ENCODE data around the gene KRTAP10-3. TPM values are rescaled to one million over a fixed set of nuclear protein-coding genes. Genes with fewer than 3 reads are reported as not detected.
"Not testable (repeated sequence)": the region's sequence is repeated elsewhere in the genome, so short reads cannot be mapped to it uniquely, and the experiment has no call there.

KRTAP10-3 gene
- polyA plus RNA-seq, 1 donor (not counting 4 experiments of a cell fraction or from before 2014, with no cell fraction given) = not detected

GRCh38 chr21:44602463-44602850, 43.9 kb upstream of the KRTAP10-3 start:
- H3K27me3 ChIP-seq (ENCODE audit: control insufficient read depth, extremely low read depth, insufficient read depth, low read length) = peaks cover 2% of the 10 kb centered on the region
- no peak overlapping the region for H3K4me2 ChIP-seq (ENCODE audit: control insufficient read depth, extremely low read depth, insufficient read depth, low read depth, low read length)
- TF ChIP-seq EZH2 (IDR thresholded peaks at IDR 0.05; ENCODE audit: low read length) (no peak), CTCF (optimal IDR thresholded peaks at IDR 0.05 in 1 of 3, IDR thresholded peaks at IDR 0.05 in 1 of 3, conservative IDR thresholded peaks at IDR 0.05 in 1 of 3; ENCODE audit: extremely low read depth in 1 of 3, insufficient read depth in 2 of 3, low read length in 3 of 3) (no peak)
- DNase-seq (ENCODE audit: low read depth, low spot score) (no peak), FAIRE-seq (no peak)
- no peaks in the 10 kb centered on the region for H3K9me3 ChIP-seq (ENCODE audit: control insufficient read depth, low read depth, low read length)
- no peak overlapping the region for H2AFZ ChIP-seq (ENCODE audit: control insufficient read depth, low read length)
- H3K27ac ChIP-seq (ENCODE audit: control insufficient read depth, insufficient read depth, low read length) = no peak overlapping the region
- dilution Hi-C loops (cut with MboI; ENCODE audit: extremely low pct_ligation_motif_present, low sequenced_read_pairs) = no loop called here
- H3K4me1 ChIP-seq (ENCODE audit: control insufficient read depth, extremely low read depth, insufficient read depth, low read length) = peaks cover 2% of the 10 kb centered on the region
- no peaks in the 10 kb centered on the region for H3K79me2 ChIP-seq (ENCODE audit: control insufficient read depth, insufficient read depth, low read length)
- no peaks in the 10 kb centered on the region for H4K20me1 ChIP-seq (ENCODE audit: control insufficient read depth, extremely low read depth, insufficient read depth, low read length)
- no peaks in the 10 kb centered on the region for H3K36me3 ChIP-seq (ENCODE audit: control insufficient read depth in 2 of 2, extremely low read depth in 1 of 2, insufficient read depth in 2 of 2, low read length in 2 of 2)
- no peaks in the 10 kb centered on the region for H3K9me1 ChIP-seq (ENCODE audit: control insufficient read depth, extremely low read depth, insufficient read depth, low read length)
- no peak overlapping the region for H3K4me3 ChIP-seq (ENCODE audit: control insufficient read depth in 2 of 3, extremely low read depth in 1 of 3, insufficient read depth in 2 of 3, low read depth in 1 of 3, low read length in 3 of 3)
- no peak overlapping the region for H3K9ac ChIP-seq (ENCODE audit: control insufficient read depth, extremely low read depth, insufficient read depth, low read length)

DNA sequence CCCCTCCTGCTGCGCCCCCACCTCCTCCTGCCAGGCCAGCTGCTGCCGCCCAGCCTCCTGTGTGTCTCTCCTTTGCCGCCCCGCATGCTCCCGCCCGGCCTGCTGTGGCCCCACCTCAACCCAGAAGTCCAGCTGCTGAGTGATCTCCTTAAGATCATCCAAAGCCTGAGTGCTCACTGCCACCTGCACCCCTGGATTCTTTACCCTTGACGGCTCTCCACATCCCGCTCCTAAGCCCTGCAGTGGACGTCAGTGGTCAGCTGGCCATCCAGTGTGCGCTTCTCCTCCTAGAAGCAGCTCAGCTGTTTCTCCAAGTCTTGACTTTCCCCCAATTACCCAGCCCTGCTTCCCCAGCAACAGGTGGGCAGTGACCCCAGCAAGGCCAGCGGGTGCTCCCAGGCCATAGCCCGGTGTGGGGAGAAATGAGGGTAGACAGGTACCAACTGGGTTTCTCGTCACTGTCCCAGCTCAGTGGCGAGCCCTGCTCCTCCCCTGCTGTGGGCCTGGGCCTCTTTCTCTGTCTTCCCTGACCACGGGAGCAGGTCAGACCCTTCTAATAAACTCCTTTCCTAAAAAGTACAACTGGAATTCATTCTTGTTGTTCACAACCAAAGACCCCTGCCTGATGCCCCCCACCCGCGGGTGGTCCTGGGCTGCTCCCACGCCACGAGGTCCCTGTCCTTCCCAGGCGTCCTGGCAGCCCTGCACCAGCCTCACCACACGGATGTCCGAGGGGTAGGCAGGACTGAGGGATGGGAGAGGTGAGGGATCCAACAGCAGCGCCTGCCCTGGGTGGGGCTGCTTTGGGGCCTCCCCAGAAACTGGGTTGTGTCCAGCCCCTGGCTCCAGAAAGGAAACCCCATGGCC, 43.2 kb upstream of the KRTAP10-3 start:
- H3K27ac ChIP-seq (ENCODE audit: control insufficient read depth, insufficient read depth, low read length) = no peak overlapping the region
- H3K4me2 ChIP-seq (ENCODE audit: control insufficient read depth, extremely low read depth, insufficient read depth, low read depth, low read length) = no peak overlapping the region
- FAIRE-seq = no peak
- no peak overlapping the region for H2AFZ ChIP-seq (ENCODE audit: control insufficient read depth, low read length)
- no peak for DNase-seq (ENCODE audit: low read depth, low spot score)
- H4K20me1 ChIP-seq (ENCODE audit: control insufficient read depth, extremely low read depth, insufficient read depth, low read length) = no peaks in the 10 kb centered on the region
- no peaks in the 10 kb centered on the region for H3K9me1 ChIP-seq (ENCODE audit: control insufficient read depth, extremely low read depth, insufficient read depth, low read length)
- dilution Hi-C loops (cut with MboI; ENCODE audit: extremely low pct_ligation_motif_present, low sequenced_read_pairs) = no loop called here
- no peak overlapping the region for H3K9ac ChIP-seq (ENCODE audit: control insufficient read depth, extremely low read depth, insufficient read depth, low read length)
- H3K79me2 ChIP-seq (ENCODE audit: control insufficient read depth, insufficient read depth, low read length) = no peaks in the 10 kb centered on the region
- peaks cover 2% of the 10 kb centered on the region for H3K27me3 ChIP-seq (ENCODE audit: control insufficient read depth, extremely low read depth, insufficient read depth, low read length)
- H3K4me1 ChIP-seq (ENCODE audit: control insufficient read depth, extremely low read depth, insufficient read depth, low read length) = peaks cover 2% of the 10 kb centered on the region
- no peaks in the 10 kb centered on the region for H3K9me3 ChIP-seq (ENCODE audit: control insufficient read depth, low read depth, low read length)
- no peak for TF ChIP-seq CTCF (optimal IDR thresholded peaks at IDR 0.05 in 1 of 3, IDR thresholded peaks at IDR 0.05 in 1 of 3, conservative IDR thresholded peaks at IDR 0.05 in 1 of 3; ENCODE audit: extremely low read depth in 1 of 3, insufficient read depth in 2 of 3, low read length in 3 of 3)
- no peak for TF ChIP-seq EZH2 (IDR thresholded peaks at IDR 0.05; ENCODE audit: low read length)
- H3K4me3 ChIP-seq (ENCODE audit: control insufficient read depth in 2 of 3, extremely low read depth in 1 of 3, insufficient read depth in 2 of 3, low read depth in 1 of 3, low read length in 3 of 3) = no peak overlapping the region
- H3K36me3 ChIP-seq (ENCODE audit: control insufficient read depth in 2 of 2, extremely low read depth in 1 of 2, insufficient read depth in 2 of 2, low read length in 2 of 2) = no peaks in the 10 kb centered on the region

DNA sequence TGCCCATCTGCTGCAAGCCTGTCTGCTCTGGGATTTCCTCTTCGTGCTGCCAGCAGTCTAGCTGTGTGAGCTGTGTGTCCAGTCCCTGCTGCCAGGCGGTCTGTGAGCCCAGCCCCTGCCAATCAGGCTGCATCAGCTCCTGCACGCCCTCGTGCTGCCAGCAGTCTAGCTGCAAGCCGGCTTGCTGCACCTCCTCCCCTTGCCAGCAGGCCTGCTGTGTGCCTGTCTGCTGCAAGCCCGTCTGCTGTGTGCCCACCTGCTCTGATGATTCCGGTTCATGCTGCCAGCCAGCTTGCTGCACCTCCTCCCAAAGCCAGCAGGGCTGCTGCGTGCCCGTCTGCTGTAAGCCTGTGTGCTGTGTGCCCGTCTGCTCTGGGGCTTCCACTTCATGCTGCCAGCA, 42.5 kb upstream of the KRTAP10-3 start:
- H3K27ac ChIP-seq (ENCODE audit: control insufficient read depth, insufficient read depth, low read length); H3K9me1 ChIP-seq (ENCODE audit: control insufficient read depth, extremely low read depth, insufficient read depth, low read length); H3K27me3 ChIP-seq (ENCODE audit: control insufficient read depth, extremely low read depth, insufficient read depth, low read length); H4K20me1 ChIP-seq (ENCODE audit: control insufficient read depth, extremely low read depth, insufficient read depth, low read length); H3K4me2 ChIP-seq (ENCODE audit: control insufficient read depth, extremely low read depth, insufficient read depth, low read depth, low read length); H3K79me2 ChIP-seq (ENCODE audit: control insufficient read depth, insufficient read depth, low read length); H2AFZ ChIP-seq (ENCODE audit: control insufficient read depth, low read length); dilution Hi-C loops (cut with MboI; ENCODE audit: extremely low pct_ligation_motif_present, low sequenced_read_pairs); H3K4me3 ChIP-seq (ENCODE audit: control insufficient read depth in 2 of 3, extremely low read depth in 1 of 3, insufficient read depth in 2 of 3, low read depth in 1 of 3, low read length in 3 of 3); FAIRE-seq; H3K9ac ChIP-seq (ENCODE audit: control insufficient read depth, extremely low read depth, insufficient read depth, low read length); DNase-seq (ENCODE audit: low read depth, low spot score); H3K36me3 ChIP-seq (ENCODE audit: control insufficient read depth in 2 of 2, extremely low read depth in 1 of 2, insufficient read depth in 2 of 2, low read length in 2 of 2); H3K9me3 ChIP-seq (ENCODE audit: control insufficient read depth, low read depth, low read length); H3K4me1 ChIP-seq (ENCODE audit: control insufficient read depth, extremely low read depth, insufficient read depth, low read length): not testable (repeated sequence)

All from keratinocyte (primary cell).